Transverse colon (tissue), 4 donors: ENCODE measurements around the gene WDR47. TPM values are rescaled to one million over a fixed set of nuclear protein-coding genes. Genes with fewer than 3 reads are reported as not detected.

Experiments used
- DNase-seq: peaks from one replicate; pipeline ENCODE4 v3.0.0-alpha.2; 2019
- H3K27ac ChIP-seq, 4 donors: fragments of 200-600 bp; sonication (generic); 2 replicates each; pipeline ENCODE4 v1.5.1; 2016 to 2018; ENCODE audit warnings: inconsistent platforms in 4 of 4
- H3K27me3 ChIP-seq: fragments of 200-600 bp; sonication (generic); 2 replicates; pipeline ENCODE4 v1.5.1; 2017; ENCODE audit warnings: inconsistent platforms
- H3K36me3 ChIP-seq, 4 donors: fragments of 200-600 bp; sonication (generic); 2 replicates each; pipeline ENCODE4 v1.5.1; 2017 to 2019; ENCODE audit warnings: inconsistent platforms in 4 of 4
- H3K4me1 ChIP-seq, 4 donors: fragments of 200-600 bp; sonication (generic); 2 replicates each; pipeline ENCODE4 v1.5.1; 2017 to 2020; ENCODE audit warnings: inconsistent platforms in 4 of 4
- H3K4me3 ChIP-seq, 4 donors: fragments of 200-600 bp; sonication (generic); 1 replicate in 1 of 4; 2 replicates in 3 of 4; pipeline versions ENCODE4 v1.5.1 to v1.6.1; 2017 to 2019; ENCODE audit warnings: inconsistent platforms in 4 of 4
- H3K9me3 ChIP-seq, 2 donors: fragments of 200-600 bp; sonication (generic); 2 replicates each; pipeline ENCODE4 v1.5.1; 2017 to 2019; ENCODE audit warnings: inconsistent platforms in 2 of 2
- CTCF ChIP-seq, 5 experiments: fragments of 200-600 bp in 3 of 5; fragments of 450-650 bp in 2 of 5; sonication (generic) in 3 of 5; IDR thresholded peaks; 1 replicate in 2 of 5; 2 replicates in 3 of 5; pipeline ENCODE4 v1.5.1; 2016 to 2017; ENCODE audit warnings: antibody characterized with exemption in 5 of 5, inconsistent platforms in 3 of 5, mild to moderate bottlenecking in 2 of 5, moderate library complexity in 1 of 5
- EP300 ChIP-seq: sonication (generic); formaldehyde crosslinking; IDR thresholded peaks from one replicate; pipeline ENCODE4 v1.6.1; 2017; ENCODE audit warnings: antibody characterized with exemption, low read depth
- POLR2A ChIP-seq: fragments of 450-650 bp; IDR thresholded peaks from one replicate; pipeline ENCODE4 v1.6.1; 2016; ENCODE audit warnings: antibody characterized with exemption, mild to moderate bottlenecking, moderate library complexity
- POLR2AphosphoS5 ChIP-seq, 3 donors: sonication (generic); formaldehyde crosslinking; IDR thresholded peaks; one replicate each; pipeline ENCODE4 v1.6.1; 2016; ENCODE audit warnings: antibody characterized with exemption in 3 of 3
- WGBS, 2 donors: methylation state at CpG; one replicate each; pipeline ENCODE4 v1.1.5; 2018; ENCODE audit warnings: low coverage in 1 of 2; 5-methylcytosine and 5-hydroxymethylcytosine counted together
- in situ Hi-C, 4 donors: fragments of 200-750 bp; cut with MboI; loops; one replicate each; pipeline versions ENCODE4 v1.15.0 to v1.15.1; 2017; ENCODE audit warnings: low sequenced_read_pairs in 3 of 4, low pct_ligation_motif_present in 1 of 4, low pct_unique_long_range_greater_than_20kb in 1 of 4
- intact Hi-C: fragments of 100-400 bp; cut with DNase I; formaldehyde crosslinking; loops from one replicate; pipeline ENCODE4 v1.15.1; 2023; ENCODE audit warnings: low total_unique reads
- total RNA-seq, 4 donors: library from RNA; depleted of rRNA; stranded (reverse); fragments of >200 nt; gene quantifications; one replicate each; pipeline ENCODE4 v1.1.0, GENCODE V29; 2016

The WDR47 gene
- total RNA-seq, 4 donors from 2014 or later = 6.7 to 12.1 (median 9.7) TPM

GRCh38 chr1:109080441-109081082, 38.7 kb upstream of the WDR47 start:
- in situ Hi-C loops (no loop called here), intact Hi-C loops (no loop called here)
- H3K4me1 ChIP-seq = peaks cover 0 to 7% (median 3%) of the 10 kb centered on the region in 4 donors
- no peaks in the 10 kb centered on the region for H3K36me3 ChIP-seq
- no peaks in the 10 kb centered on the region for H3K27me3 ChIP-seq
- H3K9me3 ChIP-seq = no peaks in the 10 kb centered on the region
- no peak for TF ChIP-seq POLR2AphosphoS5 (IDR thresholded peaks at IDR 0.05)
- no peak for TF ChIP-seq EP300
- TF ChIP-seq POLR2A = no peak
- TF ChIP-seq CTCF (IDR thresholded peaks at IDR 0.05) = no peak
- H3K4me3 ChIP-seq = no peak overlapping the region
- DNase-seq = no peak
- H3K27ac ChIP-seq = peak overlapping the region in 3 of 4 donors; percentile 33 to 54 (median 37)
- 77 to 87% methylated on average over 4 to 5 of the region's 5 CpGs for WGBS, 2 donors

GRCh38 chr1:109079240-109079622, 37.3 kb upstream of the WDR47 start:
- DNase-seq = no peak
- Histone ChIP-seq H3K9me3 (no peaks in the 10 kb centered on the region), H3K4me3 (no peak overlapping the region), H3K4me1 (peaks cover 0 to 18% (median 11%) of the 10 kb centered on the region in 4 donors), H3K27ac (no peak overlapping the region), H3K36me3 (no peaks in the 10 kb centered on the region), H3K27me3 (no peaks in the 10 kb centered on the region)
- 93 to 100% methylated on average over 2 of the region's 2 CpGs for WGBS, 2 donors
- in situ Hi-C loops (no loop called here), intact Hi-C loops (no loop called here)
- TF ChIP-seq POLR2A = no peak

- H3K27me3 ChIP-seq = no peaks in the 10 kb centered on the region
- in situ Hi-C loops (no loop called here), intact Hi-C loops (no loop called here)
- no peak for DNase-seq
- no peak overlapping the region for H3K4me3 ChIP-seq
- peaks cover 0 to 18% (median 11%) of the 10 kb centered on the region in 4 donors for H3K4me1 ChIP-seq
- 68% methylated on average over 1 of the region's 1 CpG; no CpG with 5 or more reads in 1 of the 2 donors for WGBS, 2 donors
- no peak for TF ChIP-seq EP300
- no peak overlapping the region for H3K27ac ChIP-seq
- no peaks in the 10 kb centered on the region for H3K36me3 ChIP-seq
- no peaks in the 10 kb centered on the region for H3K9me3 ChIP-seq
These were observed 36.4 kb upstream of the WDR47 start for GRCh38 chr1:109078317-109078716.

GRCh38 chr1:109075531-109076490, 33.9 kb upstream of the WDR47 start, which contains the start of gene TAF13:
TAF13 (minus strand) TSS chr1:109076003; CDS start chr1:109075947, 56 bp downstream.
- Histone ChIP-seq H3K9me3 (no peaks in the 10 kb centered on the region), H3K36me3 (no peaks in the 10 kb centered on the region), H3K4me1 (peaks cover 0 to 18% (median 11%) of the 10 kb centered on the region in 4 donors), H3K4me3 (peak within 1 kb of the TSS; percentile 52 to 70 (median 62)), H3K27ac (peak within 1 kb of the TSS; percentile 79 to 97 (median 93)), H3K27me3 (no peaks in the 10 kb centered on the region)
- DNase-seq = peak; percentile 95
- WGBS, 2 donors = 5% methylated on average over 6 to 39 of the region's 39 CpGs
- peak; percentile 96 for TF ChIP-seq POLR2A
- peak; percentile 98 to 99 (median 99) for TF ChIP-seq POLR2AphosphoS5 (IDR thresholded peaks at IDR 0.05)
- TF ChIP-seq CTCF (IDR thresholded peaks at IDR 0.05) = peak; percentile 29 to 76 (median 41)
- TF ChIP-seq EP300 = no peak
- intact Hi-C loops (no loop called here), in situ Hi-C loops (no loop called here)

GRCh38 chr1:109069294-109069693, 27.4 kb upstream of the WDR47 start:
- no peaks in the 10 kb centered on the region for H3K9me3 ChIP-seq
- 81 to 92% methylated on average over 1 of the region's 1 CpG for WGBS, 2 donors
- TF ChIP-seq POLR2A = no peak
- no peak for TF ChIP-seq CTCF (IDR thresholded peaks at IDR 0.05)
- TF ChIP-seq EP300 = no peak
- no peak for TF ChIP-seq POLR2AphosphoS5 (IDR thresholded peaks at IDR 0.05)
- intact Hi-C loops (no loop called here), in situ Hi-C loops (loop anchor here in 1 of 4 donors (25.0 kb wide), 1 partner anchor 857 kb away; the partner anchor contains the start of gene SLC25A24)
- peaks cover 0 to 15% (median 7%) of the 10 kb centered on the region in 4 donors for H3K36me3 ChIP-seq
- no peak overlapping the region for H3K4me3 ChIP-seq
- H3K27ac ChIP-seq = no peak overlapping the region
- peaks cover 0 to under 1% (median 0%) of the 10 kb centered on the region in 4 donors for H3K4me1 ChIP-seq
- DNase-seq = no peak
- no peaks in the 10 kb centered on the region for H3K27me3 ChIP-seq
